ENCODE data around the gene TLR1. TPM values are rescaled to one million over a fixed set of nuclear protein-coding genes. Genes with fewer than 3 reads are reported as not detected.
"Not testable (repeated sequence)": the region's sequence is repeated elsewhere in the genome, so short reads cannot be mapped to it uniquely, and the experiment has no call there.

Gene TLR1
- total RNA-seq, 3 donors from 2014 or later, result 13.1 to 39.7 (median 18.7) TPM

DNA sequence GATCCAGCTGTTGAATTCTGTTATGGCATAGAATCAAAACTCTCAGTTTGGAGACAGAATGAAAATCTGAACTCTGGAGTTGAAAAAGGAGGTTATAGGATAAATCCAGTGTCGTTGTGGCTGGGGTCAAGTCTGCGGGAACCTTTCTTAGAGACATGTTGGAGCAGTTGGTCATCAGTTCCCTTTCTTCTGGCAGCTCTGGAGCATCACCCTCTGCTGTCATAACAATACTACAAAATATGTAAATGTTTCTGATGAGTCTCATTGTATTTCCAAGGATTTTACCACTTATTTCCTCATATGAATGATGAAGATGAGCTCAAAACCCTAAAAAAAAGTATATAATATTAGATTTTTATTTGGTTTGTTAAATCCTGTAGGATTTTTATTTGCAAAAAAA, 29.3 kb downstream of the TLR1 start:
- intact Hi-C loops (cut with DNase I; ENCODE audit: low total_unique reads), result no loop called here
- TF ChIP-seq POLR2A (IDR thresholded peaks at IDR 0.05) (no peak), POLR2AphosphoS5 (IDR thresholded peaks at IDR 0.05) (no peak)
- TF ChIP-seq, protein P1, sequence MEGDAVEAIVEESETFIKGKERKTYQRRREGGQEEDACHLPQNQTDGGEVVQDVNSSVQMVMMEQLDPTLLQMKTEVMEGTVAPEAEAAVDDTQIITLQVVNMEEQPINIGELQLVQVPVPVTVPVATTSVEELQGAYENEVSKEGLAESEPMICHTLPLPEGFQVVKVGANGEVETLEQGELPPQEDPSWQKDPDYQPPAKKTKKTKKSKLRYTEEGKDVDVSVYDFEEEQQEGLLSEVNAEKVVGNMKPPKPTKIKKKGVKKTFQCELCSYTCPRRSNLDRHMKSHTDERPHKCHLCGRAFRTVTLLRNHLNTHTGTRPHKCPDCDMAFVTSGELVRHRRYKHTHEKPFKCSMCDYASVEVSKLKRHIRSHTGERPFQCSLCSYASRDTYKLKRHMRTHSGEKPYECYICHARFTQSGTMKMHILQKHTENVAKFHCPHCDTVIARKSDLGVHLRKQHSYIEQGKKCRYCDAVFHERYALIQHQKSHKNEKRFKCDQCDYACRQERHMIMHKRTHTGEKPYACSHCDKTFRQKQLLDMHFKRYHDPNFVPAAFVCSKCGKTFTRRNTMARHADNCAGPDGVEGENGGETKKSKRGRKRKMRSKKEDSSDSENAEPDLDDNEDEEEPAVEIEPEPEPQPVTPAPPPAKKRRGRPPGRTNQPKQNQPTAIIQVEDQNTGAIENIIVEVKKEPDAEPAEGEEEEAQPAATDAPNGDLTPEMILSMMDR (IDR thresholded peaks at IDR 0.05), result no peak
- no peak overlapping the region for H3K27ac ChIP-seq
- H3K9me3 ChIP-seq, result no peaks in the 10 kb centered on the region
- no peak for DNase-seq (ENCODE audit: low spot score in 2 of 2)
- no peaks in the 10 kb centered on the region for H3K36me3 ChIP-seq
- no peaks in the 10 kb centered on the region for H3K4me1 ChIP-seq
- no peak overlapping the region for H3K4me3 ChIP-seq
- no peaks in the 10 kb centered on the region for H3K27me3 ChIP-seq

DNA sequence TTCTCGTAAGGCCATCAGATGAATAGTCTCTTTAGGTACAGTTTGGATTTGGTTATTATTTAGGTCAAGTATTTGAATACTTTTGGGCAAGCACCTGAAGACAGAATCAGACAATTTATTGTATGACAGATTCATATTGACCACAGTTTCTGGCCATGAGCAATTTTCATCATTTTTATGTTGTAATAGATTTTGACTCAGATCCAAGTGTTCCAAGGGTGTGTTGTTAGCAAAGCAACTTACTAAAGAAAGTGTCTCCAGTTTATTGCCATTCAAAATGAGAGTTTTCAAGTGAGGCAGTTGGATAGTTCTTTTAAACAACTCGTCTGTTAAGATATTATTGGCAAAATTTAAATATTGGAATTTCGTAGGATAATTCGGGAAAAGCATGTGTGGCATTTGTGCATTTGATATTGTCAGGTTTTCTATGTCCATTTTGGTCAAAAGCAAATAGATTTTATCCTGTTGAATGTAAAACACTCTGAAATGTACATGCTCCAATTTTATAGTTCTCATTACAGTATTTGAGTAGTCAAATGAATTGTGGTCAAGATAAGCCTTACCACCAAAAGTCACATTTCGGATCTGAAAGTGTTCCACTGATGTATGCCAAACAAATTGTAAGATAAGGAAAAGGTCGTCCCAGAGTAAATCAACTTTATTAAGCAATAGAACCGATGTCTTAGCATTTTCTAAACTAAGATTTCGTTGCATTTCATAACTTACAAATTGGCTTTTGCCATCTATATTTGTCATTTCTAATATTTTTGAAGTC, 30.2 kb downstream of the TLR1 start:
- H3K4me1 ChIP-seq, result no peaks in the 10 kb centered on the region
- H3K4me3 ChIP-seq, result no peak overlapping the region
- TF ChIP-seq POLR2AphosphoS5 (IDR thresholded peaks at IDR 0.05) (no peak), POLR2A (IDR thresholded peaks at IDR 0.05) (no peak)
- TF ChIP-seq, protein P1 (IDR thresholded peaks at IDR 0.05), result no peak
- DNase-seq (ENCODE audit: low spot score in 2 of 2), result no peak
- no peak overlapping the region for H3K27ac ChIP-seq
- no peaks in the 10 kb centered on the region for H3K27me3 ChIP-seq
- intact Hi-C loops (cut with DNase I; ENCODE audit: low total_unique reads), result no loop called here
- no peaks in the 10 kb centered on the region for H3K36me3 ChIP-seq
- no peaks in the 10 kb centered on the region for H3K9me3 ChIP-seq

DNA sequence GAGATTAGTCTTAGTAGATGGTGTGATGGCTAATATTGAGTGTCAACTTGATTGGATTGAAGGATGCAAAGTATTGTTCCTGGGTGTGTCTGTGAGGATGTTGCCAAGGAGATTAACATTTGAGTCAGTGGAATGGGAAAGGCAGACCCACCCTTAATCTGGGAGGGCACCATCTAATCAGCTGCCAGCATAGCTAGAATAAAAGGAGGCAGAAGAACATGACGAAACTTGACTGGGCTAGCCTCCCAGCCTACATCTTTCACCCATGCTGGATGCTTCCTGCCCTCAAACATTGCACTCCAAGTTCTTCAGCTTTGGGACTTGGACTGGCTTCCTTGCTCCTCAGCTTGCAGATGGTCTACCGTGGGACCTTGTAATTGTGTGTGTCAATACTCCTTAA, 34.3 kb downstream of the TLR1 start:
- intact Hi-C loops (cut with DNase I; ENCODE audit: low total_unique reads), result not testable (repeated sequence)

DNA sequence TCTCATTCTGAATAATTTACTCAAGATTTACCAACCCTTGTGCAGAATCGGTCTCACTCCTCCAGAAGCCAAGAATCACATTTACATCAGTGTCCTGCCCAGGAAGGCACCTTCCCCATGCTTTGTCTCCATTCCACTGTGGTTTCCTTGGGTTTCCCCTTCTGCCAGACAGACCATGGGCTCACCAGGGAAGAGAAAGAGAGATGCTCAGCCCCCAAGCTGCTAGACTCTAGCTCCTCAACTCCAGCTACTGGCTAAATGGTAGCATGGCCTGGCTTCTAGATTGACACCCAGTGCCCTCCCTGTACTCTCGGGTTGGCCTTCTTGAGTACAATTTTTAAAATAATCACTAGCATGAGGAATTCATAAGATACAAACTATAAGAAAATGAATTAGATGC, 34.7 kb downstream of the TLR1 start:
- intact Hi-C loops (cut with DNase I; ENCODE audit: low total_unique reads), result loop anchor here (5.0 kb wide), 1 partner anchor 957 kb away; no protein-coding TSS in a partner anchor
- H3K4me1 ChIP-seq, result no peaks in the 10 kb centered on the region
- no peak overlapping the region for H3K27ac ChIP-seq

More for the DNA sequence above, 34.3 kb downstream of the TLR1 start:
- H3K36me3 ChIP-seq; H3K9me3 ChIP-seq; H3K4me3 ChIP-seq; DNase-seq (ENCODE audit: low spot score in 2 of 2); H3K27me3 ChIP-seq; H3K27ac ChIP-seq; H3K4me1 ChIP-seq: not testable (repeated sequence)

DNA sequence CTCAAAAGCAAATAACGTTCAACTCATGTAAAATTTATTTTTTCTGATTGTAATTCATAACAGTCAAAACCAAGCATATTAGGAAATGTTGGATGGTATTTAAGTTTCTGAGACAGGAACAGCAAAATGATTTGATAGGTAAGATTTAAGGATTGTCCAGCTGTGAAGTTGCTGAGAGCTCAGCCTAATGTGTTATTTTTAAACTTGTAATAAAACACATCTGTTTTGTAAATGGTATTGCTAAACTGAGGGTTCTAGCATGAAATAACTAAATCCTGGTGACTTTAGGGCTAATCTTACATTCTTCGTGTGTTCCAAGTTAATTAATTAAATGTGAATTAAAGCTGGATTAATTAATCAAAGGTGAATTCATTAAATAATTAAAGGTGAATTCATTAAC, 35.1 kb downstream of the TLR1 start:
- no peaks in the 10 kb centered on the region for H3K27me3 ChIP-seq
- intact Hi-C loops (cut with DNase I; ENCODE audit: low total_unique reads), result loop anchor here (5.0 kb wide), 1 partner anchor 958 kb away; no protein-coding TSS in a partner anchor
- no peaks in the 10 kb centered on the region for H3K4me1 ChIP-seq
- no peak overlapping the region for H3K4me3 ChIP-seq
- no peaks in the 10 kb centered on the region for H3K9me3 ChIP-seq
- no peaks in the 10 kb centered on the region for H3K36me3 ChIP-seq
- H3K27ac ChIP-seq, result no peak overlapping the region
- DNase-seq (ENCODE audit: low spot score in 2 of 2), result no peak
- TF ChIP-seq, protein P1 (IDR thresholded peaks at IDR 0.05), result no peak

More for the DNA sequence above, 34.7 kb downstream of the TLR1 start:
- TF ChIP-seq, protein P1 (IDR thresholded peaks at IDR 0.05), result no peak
- TF ChIP-seq POLR2AphosphoS5 (IDR thresholded peaks at IDR 0.05) (no peak), POLR2A (IDR thresholded peaks at IDR 0.05) (no peak)
- DNase-seq (ENCODE audit: low spot score in 2 of 2), result no peak
- Histone ChIP-seq H3K9me3 (no peaks in the 10 kb centered on the region), H3K4me3 (no peak overlapping the region), H3K36me3 (no peaks in the 10 kb centered on the region), H3K27me3 (no peaks in the 10 kb centered on the region)

Measured in breast epithelium (tissue), 4 donors.